Measurements from ENCODE around the gene FAAP24.
"Not testable (repeated sequence)": the region's sequence is repeated elsewhere in the genome, so short reads cannot be mapped to it uniquely, and the experiment has no call there.

Gene FAAP24

GRCh38 chr19:32998722-32999121 is 26.7 kb downstream of the FAAP24 start:
- no peak for DNase-seq (ENCODE audit: low read depth)

DNA sequence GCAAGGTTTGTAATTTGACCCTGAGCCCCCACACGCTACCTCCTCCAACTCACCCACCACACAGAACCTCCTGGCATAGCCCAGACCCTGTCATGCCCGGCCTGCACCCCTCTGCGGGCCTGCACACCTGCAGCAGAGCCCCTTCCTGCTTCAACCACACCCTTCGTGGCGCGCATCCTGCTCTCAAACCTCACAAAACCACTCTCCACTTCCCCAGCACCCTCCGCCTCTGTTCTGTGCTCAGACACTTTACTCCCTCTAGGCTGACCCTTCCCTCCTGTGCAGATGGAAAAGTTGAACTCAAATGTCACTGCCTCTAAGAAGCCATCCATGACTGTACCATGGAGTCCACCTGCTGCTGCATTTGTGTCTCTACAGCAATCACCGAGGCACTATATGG is 28.5 kb downstream of the FAAP24 start:
- no peak for DNase-seq (ENCODE audit: low read depth)

- DNase-seq (ENCODE audit: low read depth), result no peak
Measured at GRCh38 chr19:33000910-33001309, 28.9 kb downstream of the FAAP24 start.

- peak; percentile 1 for DNase-seq (ENCODE audit: low read depth)
Measured at GRCh38 chr19:33002126-33002865, 30.3 kb downstream of the FAAP24 start.

DNA sequence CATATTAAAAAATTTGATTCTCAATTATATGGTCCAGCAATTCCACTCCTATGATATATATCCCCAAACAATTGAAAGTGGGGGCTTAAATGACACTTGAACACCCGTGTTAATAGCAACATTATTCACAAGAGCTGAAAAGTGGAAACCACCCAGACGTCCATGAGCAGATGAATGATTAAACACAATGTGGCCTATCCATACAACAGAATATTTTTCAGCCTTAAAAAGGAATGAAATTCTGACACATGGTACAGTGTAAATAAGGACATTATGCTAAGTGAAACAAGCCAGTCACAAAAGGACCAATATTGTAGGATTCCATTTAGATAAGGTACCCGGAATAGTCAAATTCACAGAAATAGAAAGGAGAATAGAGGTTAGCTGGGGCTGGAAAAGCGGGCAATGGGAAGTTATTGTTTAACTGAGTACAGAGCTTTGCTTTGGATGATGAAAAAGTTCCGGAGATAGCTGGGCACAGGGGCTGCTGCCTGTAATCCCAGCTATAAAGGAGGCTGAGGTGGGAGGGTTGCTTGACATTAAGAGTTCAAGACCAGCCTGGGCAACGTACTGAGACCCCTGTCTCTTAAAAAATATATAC is 31.5 kb downstream of the FAAP24 start:
- DNase-seq (ENCODE audit: low read depth), result not testable (repeated sequence)

DNA sequence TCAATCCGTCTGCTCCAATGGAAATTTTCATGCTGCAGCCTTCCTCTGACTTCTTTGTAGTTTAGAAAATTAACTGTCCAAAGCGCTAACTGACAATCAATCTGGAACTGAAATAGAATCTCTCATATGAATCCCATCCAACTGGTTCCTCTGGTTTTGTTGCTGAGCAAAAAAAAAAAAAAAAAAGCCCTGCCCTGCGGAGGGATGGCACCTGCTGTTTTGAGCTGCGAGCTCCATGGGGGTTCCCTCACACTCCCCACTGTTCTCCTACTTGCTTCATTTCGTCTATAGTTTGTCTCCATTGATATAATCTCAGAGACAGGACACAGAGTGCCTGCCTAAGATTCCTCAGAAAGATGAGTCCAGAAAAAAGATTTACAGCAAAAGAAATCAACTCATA is 33.4 kb downstream of the FAAP24 start:
- no peak for DNase-seq (ENCODE audit: low read depth)

GRCh38 chr19:33008738-33009137 is 36.7 kb downstream of the FAAP24 start:
- no peak for DNase-seq (ENCODE audit: low read depth)

DNA sequence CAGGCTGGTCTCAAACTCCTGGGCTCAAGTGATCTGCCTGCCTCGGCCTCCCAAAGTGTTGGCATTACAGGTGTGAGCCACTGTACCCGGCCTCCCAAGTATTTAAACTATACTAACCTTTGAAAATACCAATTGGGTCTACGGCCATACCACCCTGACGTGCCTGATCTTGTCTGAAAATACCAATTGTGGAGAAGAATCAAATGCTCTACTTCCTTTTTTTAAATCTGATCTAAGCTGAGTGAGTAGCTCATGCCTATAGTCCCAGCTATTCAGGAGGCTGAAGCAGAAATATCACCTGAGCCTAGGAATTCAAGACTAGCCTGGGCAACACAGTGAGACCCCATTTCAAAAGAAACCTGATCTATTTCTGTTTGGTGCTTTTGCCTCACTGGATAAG is 38.8 kb downstream of the FAAP24 start:
- not testable (repeated sequence) for DNase-seq (ENCODE audit: low read depth)

DNA sequence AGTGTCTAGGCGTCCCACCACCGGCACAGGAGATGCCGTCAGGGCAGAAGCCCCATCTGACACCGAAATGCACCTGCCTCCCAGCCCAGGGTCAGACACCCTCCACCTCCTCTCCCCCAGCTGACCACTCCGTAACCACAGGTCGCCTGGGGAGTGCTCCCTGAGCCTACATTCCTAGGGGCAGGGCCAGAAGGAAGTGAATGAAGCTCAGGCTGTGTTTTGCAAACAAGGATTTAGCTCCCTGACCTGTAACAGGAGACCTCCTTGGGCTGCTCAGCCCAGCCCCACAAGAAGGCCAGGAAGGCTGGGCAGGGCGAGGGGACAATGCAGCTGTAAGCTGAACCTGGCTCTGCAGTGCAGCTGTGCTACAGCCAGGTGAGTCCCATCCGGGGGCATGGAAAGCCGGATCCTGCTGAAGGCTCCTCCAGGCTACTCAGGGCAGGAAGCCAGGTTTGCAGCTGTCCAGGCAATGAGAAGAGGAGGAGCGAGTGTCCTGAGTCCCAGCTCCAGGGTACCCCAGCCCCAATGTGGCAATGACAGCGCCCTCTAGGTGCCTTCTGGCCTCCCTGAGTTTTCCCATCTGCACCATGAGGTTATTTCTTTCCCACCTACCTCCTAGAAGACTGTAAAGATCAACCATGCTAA is 50.6 kb downstream of the FAAP24 start:
- DNase-seq (ENCODE audit: low read depth), result no peak

GRCh38 chr19:33024398-33024797 is 52.4 kb downstream of the FAAP24 start:
- no peak for DNase-seq (ENCODE audit: low read depth)

- DNase-seq (ENCODE audit: low read depth), result not testable (repeated sequence)
Measured at GRCh38 chr19:33025468-33026238, 53.6 kb downstream of the FAAP24 start.

GRCh38 chr19:33026602-33027001 is 54.6 kb downstream of the FAAP24 start:
- not testable (repeated sequence) for DNase-seq (ENCODE audit: low read depth)

All from EH (cell line).